NCI-H1105 treated with DMSO at 0.1 percent for 48 hours (cell line): ENCODE data around the gene SERINC5.
"Not testable (repeated sequence)": the region's sequence is repeated elsewhere in the genome, so short reads cannot be mapped to it uniquely, and the experiment has no call there.

Experiments used
- DNase-seq: peaks from one replicate; lab custom pipeline; 2025; lab: John Stamatoyannopoulos, UW

The SERINC5 gene

GRCh38 chr5:80255811-80256712 is at the start of gene SERINC5:
TSS of gene SERINC5 (minus strand) at chr5:80256048. CDS start at chr5:80255922, 126 bp downstream.
- DNase-seq, result no peak

GRCh38 chr5:80302636-80303035 is 46.8 kb upstream of the SERINC5 start:
- DNase-seq, result no peak

- not testable (repeated sequence) for DNase-seq
These were observed 45.5 kb upstream of the SERINC5 start for GRCh38 chr5:80301342-80301741.

GRCh38 chr5:80300796-80301195 is 44.9 kb upstream of the SERINC5 start:
- DNase-seq, result not testable (repeated sequence)

DNA sequence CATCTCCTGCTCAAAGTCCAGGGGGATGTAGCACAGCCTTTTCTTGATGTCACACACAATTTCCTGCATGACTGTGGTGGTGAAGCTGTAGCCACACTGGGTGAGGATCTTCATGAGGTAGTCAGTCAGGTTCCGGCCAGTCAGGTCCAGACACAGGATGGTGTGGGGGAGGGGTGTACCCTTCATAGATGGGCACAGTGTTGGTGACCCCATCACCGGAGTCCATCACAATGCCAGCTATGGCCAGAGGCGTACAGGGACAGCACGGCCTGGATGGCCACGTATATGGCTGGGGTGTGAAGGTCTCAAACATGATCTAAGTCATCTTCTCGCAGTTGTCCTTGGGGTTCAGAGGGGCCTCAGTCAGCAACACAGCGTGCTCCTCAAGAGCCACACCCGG is 44.3 kb upstream of the SERINC5 start:
- DNase-seq, result no peak

DNA sequence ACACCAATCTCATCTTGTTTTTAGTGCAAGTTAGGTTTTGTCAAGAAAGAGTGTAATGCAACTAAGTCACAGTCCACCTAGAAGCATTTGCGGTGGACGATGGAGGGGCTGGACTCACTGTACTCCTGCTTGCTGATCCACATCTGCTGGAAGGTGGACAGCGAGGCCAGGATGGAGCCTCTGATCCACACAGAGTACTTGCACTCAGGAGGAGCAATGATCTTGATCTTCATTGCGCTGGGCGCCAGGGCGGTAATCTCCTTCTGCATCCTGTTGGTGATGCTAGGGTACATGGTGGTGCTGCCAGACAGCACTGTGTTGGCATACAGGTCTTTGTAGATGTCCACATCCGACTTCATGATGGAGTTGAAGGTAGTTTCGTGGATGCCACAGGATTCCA is 43.8 kb upstream of the SERINC5 start:
- DNase-seq, result no peak

GRCh38 chr5:80296121-80296520 is 40.3 kb upstream of the SERINC5 start:
- no peak for DNase-seq

DNA sequence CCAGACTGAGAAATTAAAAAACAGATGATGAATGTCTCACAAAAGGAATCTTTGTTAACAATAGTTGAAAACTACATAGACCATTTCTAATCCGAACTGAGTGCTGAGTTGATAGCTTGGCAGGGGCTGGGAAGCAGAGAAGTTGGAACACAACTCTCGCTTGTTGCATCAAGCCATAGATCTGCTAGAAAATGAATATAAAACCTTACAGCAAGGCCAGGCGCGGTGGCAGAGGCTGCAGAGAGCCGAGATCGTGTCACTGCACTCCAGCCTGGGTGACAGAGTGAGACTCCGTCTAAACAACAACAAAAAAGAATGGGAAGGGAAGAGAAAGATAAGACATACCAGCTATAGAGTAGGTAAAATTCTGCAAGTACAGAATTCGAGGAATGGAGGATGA is 35.9 kb upstream of the SERINC5 start:
- no peak for DNase-seq

GRCh38 chr5:80289320-80289719 is 33.5 kb upstream of the SERINC5 start:
- no peak for DNase-seq

GRCh38 chr5:80288177-80288576 is 32.3 kb upstream of the SERINC5 start:
- DNase-seq, result no peak

DNA sequence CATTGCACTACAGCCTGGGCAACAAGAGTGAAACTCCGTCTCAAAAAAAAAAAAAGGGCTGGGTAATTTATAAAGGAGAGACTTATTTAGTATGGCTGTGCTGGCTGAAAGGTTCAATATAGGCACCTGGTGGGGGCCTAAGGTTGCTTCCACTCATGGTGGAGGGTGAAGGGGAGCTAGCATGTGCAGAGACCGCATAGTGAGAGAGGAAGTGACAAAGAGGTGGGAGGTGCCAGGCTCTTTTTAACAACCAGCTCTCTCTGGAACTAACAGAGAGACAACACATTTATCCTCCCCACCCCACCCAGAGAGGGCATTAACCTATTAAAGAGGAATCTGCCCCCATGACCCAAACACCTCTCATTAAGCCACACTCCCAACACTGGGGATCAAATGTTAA is 28.9 kb upstream of the SERINC5 start:
- DNase-seq, result no peak

DNA sequence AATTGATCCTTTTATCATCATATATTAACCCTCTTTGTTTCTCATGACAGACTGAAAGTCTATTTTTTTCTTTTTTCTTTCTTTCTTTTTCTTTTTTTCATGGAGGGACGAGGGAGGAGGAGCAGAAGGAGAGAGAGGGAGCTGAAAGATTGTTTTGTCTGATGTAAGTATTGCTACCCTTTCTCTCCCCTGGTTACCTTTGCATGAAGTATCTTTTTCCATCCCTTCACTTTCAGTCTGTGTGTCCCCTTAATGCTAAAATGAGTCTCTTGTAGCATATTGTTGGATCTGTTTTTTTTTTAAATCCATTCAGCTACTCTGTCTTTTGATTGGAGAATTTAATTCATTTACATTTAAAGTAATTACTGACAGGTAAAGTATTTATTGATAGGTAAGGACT is 27.5 kb upstream of the SERINC5 start:
- DNase-seq, result no peak

GRCh38 chr5:80282054-80282453 is 26.2 kb upstream of the SERINC5 start:
- DNase-seq, result no peak

DNA sequence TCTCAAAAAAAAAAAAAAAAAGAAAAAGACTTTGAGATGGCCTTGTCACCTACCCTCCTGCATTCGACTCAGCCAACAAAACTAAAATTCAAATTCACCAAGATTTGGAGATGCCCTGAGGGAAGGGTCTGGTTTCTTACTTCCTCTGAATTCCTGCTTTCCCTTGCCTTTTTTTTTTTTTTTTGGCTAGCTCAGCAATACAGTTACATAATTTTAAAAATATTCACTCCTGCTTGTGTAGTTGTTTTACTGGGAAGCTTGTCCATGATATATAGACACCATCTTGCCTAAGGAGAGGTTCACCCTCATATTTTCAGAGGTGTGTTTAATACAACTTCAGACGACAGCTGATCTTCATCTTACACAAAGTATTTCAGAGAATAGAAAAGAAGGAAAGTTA is 21.3 kb upstream of the SERINC5 start:
- no peak for DNase-seq

GRCh38 chr5:80276186-80276585 is 20.3 kb upstream of the SERINC5 start:
- no peak for DNase-seq

- DNase-seq, result no peak
These were observed 19.5 kb upstream of the SERINC5 start for GRCh38 chr5:80275347-80275746.

- not testable (repeated sequence) for DNase-seq
These were observed 14.7 kb upstream of the SERINC5 start for GRCh38 chr5:80270543-80270942.

- DNase-seq, result no peak
These were observed 14.2 kb upstream of the SERINC5 start for GRCh38 chr5:80269991-80270438.

DNA sequence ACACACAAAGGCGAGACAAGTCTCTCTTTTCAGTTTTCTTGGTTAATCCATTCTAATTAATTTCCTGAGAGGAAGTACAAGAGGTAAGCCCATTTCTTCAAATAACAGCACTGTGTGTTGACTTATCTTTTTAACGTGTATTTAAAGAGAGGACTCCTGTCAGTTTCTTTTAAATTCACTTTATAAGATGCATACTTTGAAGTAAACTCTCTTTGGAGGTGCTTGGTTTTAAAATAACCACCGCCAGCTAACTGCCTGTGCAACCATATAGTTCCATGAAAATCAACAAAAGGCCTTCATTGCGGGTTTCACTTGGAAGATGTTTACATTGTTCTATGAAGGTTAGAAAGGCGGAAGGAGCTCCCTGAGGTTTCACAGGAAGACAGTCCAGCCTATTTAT is 13.1 kb upstream of the SERINC5 start:
- no peak for DNase-seq

- DNase-seq, result no peak
These were observed 10.7 kb upstream of the SERINC5 start for GRCh38 chr5:80266566-80266965.

DNA sequence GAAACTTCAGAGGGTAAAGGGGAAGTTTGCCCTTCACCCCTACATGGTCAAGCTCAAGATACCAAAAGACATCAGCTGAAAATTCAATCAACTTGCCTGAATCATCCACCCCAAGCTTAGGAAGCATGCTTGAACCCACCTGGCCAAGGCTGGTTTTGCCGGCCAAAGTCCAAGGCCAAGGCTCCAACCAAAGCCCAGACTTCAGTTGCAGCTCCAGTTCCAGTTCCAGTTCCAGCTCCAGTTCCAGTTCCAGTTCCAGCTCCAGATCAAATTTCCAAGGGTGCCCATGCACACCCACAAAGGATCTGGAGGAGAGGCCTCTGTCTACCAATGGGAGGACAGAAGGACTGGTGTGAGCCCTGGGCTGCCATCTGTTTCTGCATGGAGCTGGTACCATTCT is 4.6 kb upstream of the SERINC5 start:
- no peak for DNase-seq

DNA sequence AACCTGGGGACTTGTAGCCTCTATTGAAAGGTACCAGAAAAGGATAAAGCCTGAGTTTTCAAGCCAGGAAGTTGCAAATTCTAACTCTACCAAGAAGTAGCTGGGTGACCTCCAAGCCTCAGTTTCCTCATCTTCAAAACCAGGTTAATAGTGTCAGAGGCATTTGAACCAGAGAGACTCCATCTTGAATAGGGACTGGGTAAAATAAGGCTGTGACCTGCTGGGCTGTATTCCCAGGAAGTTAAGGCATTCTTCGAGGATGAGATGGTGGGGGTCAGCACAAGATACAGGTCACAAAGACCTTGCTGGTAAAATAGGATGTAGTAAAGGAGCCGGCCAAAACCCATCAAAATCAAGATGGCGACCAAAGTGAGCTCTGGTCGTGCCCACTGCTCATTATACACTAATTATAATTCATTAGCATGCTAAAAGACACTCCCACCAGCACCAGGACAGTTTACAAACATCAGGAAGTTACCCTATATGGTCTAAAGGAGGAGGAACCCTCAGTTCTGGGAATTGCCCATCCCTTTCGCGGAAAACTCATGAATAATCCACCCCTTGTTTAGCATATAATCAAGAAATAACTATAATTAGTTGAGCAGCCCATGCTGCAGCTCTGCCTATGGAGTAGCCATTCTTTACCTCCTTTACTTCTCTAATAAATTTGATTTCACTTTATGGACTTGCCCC is 3.8 kb upstream of the SERINC5 start:
- DNase-seq, result no peak

DNA sequence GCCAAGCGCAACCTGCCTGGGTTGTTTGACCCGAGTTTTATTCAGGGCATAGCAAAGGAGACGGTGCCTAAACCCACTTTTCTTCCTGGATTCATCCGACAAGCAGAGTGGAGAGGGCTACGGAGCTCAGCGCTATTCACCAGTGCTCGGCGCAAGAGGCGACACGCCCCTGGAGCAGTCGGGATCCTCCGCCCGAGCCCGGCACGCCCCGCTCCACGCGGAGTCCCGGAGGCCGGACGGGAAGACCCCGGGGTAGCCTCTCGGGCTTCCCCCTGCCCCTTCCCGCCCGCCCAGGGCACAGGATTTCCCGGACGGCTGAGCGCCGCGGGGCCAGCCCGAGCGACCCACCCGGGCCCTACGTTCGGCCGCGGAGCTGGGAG is 427 bp downstream of the SERINC5 start:
- no peak for DNase-seq
